GM21515 (cell line): Measurements from ENCODE around the gene KCNE4.
A peak's percentile ranks its signal among the peaks of the same experiment; 100 is the strongest.

Experiments used
- ATAC-seq: cut with Tn5 transposase; IDR thresholded peaks from one replicate; pipeline ENCODE4 v1.9.1; 2021; ENCODE audit not compliant: unreplicated experiment

Gene KCNE4

GRCh38 chr2:223051693-223052289, at the start of gene KCNE4:
TSS of gene KCNE4 (plus strand) at chr2:223052190. CDS start at chr2:223052831, 641 bp downstream.
- no peak for ATAC-seq

- no peak for ATAC-seq
These were observed 48.8 kb upstream of the KCNE4 start for GRCh38 chr2:223003191-223003590.

- no peak for ATAC-seq
These were observed 46.5 kb upstream of the KCNE4 start for GRCh38 chr2:223005496-223005895.

GRCh38 chr2:223007531-223007930, 44.5 kb upstream of the KCNE4 start:
- ATAC-seq, result no peak

GRCh38 chr2:223008162-223008561, 43.8 kb upstream of the KCNE4 start:
- no peak for ATAC-seq

GRCh38 chr2:223008956-223009355, 43.0 kb upstream of the KCNE4 start:
- ATAC-seq, result no peak

- ATAC-seq, result no peak
These were observed 41.3 kb upstream of the KCNE4 start for GRCh38 chr2:223010641-223011040.

- ATAC-seq, result no peak
These were observed 39.7 kb upstream of the KCNE4 start for GRCh38 chr2:223012291-223012690.

GRCh38 chr2:223019390-223019930, 32.5 kb upstream of the KCNE4 start:
- ATAC-seq, result no peak

- ATAC-seq, result peak; percentile 88
These were observed 31.8 kb upstream of the KCNE4 start for GRCh38 chr2:223019987-223020717.

GRCh38 chr2:223020971-223021675, 30.9 kb upstream of the KCNE4 start:
- ATAC-seq, result no peak

GRCh38 chr2:223026357-223027110, 25.5 kb upstream of the KCNE4 start:
- no peak for ATAC-seq

GRCh38 chr2:223027442-223027841, 24.5 kb upstream of the KCNE4 start:
- ATAC-seq, result no peak

GRCh38 chr2:223029287-223029686, 22.7 kb upstream of the KCNE4 start:
- ATAC-seq, result no peak

GRCh38 chr2:223032187-223033142, 19.5 kb upstream of the KCNE4 start:
- ATAC-seq, result no peak

GRCh38 chr2:223034221-223034975, 17.6 kb upstream of the KCNE4 start:
- no peak for ATAC-seq

- no peak for ATAC-seq
These were observed 15.1 kb upstream of the KCNE4 start for GRCh38 chr2:223036790-223037444.

- ATAC-seq, result no peak
These were observed 14.6 kb upstream of the KCNE4 start for GRCh38 chr2:223037445-223037800.

GRCh38 chr2:223039618-223040017, 12.4 kb upstream of the KCNE4 start:
- ATAC-seq, result no peak
